Activated CD4-positive, alpha-beta T cell treated with anti-CD3 and anti-CD28 coated beads for 48 hours (primary cell): Measurements from ENCODE around the gene RNF144A.

ENCODE experiments used
- DNase-seq: peaks from one replicate; pipeline ENCODE4 v3.0.0-alpha.2; 2020

Gene RNF144A

DNA sequence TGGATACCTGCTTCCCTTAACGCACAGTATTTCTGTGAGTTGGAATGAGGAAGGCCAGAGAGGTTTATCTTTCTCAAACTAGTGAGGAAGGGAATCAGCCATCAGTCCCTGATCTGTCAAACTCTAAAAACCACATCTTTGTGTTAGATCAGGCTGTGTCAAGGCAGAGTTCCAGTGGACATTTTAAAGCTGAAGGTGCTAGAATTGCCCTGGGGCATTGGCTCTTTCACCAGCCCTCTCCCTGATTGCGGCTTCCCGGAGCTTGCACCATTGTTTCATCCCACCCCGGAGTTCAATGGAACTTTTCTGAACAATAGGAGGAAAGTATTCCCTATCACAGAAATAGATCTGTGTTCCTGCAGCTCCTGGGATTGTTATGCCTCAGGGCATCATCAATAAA lies 110.2 kb downstream of the RNF144A start:
- no peak for DNase-seq

DNA sequence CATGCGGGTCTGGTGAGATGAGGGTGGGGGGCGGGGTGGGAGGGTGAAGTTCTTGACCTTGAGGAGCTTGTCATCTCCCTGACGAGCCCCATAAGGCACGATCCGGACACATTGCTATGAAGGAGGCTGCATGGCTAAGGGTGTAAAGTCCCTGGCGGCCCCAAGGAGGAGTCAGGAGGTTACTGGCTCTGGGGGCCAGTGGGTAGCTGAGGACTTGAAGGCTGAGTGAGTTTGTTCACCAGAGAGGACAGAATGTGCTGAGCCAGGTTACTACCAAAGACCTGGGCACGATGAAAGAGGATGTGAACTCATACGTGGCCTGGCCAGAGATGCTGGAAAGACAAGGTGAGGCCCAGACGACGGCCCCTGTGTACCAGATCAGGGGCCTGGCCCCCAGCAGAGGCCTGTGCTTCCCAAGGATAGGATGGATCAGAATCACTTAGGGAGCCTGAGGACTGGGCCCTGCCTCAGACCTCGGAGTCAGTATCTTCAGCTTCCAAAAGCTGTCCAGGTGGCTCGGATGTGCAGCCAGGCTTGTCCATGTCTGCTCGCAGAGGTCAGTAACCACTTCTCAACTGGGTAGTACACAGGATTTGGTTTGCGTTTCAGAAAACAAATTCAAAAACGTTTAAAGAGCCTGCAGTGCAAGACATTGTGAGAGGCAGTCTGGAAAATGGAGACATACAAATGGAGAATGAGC lies 110.9 kb downstream of the RNF144A start:
- DNase-seq = no peak

DNA sequence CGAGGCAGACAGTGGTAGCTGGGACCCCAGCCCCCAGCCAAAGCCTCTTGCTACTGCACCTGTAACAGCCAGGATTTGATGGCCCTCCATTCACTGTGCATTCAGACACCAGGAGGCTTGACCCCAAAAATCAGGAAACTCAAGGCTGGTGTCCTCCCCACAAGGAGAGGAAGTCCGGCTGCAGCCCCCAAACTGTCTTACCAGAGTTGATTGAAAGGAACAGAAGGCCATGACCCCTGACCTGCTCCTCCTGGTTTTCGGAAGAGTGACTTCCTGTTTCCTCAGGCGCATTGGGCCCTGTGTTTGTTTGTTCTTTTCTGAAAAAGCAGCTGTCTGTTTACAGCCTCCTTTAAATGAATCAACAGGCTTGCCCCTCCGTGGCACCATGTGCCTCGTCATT lies 111.6 kb downstream of the RNF144A start:
- no peak for DNase-seq

DNA sequence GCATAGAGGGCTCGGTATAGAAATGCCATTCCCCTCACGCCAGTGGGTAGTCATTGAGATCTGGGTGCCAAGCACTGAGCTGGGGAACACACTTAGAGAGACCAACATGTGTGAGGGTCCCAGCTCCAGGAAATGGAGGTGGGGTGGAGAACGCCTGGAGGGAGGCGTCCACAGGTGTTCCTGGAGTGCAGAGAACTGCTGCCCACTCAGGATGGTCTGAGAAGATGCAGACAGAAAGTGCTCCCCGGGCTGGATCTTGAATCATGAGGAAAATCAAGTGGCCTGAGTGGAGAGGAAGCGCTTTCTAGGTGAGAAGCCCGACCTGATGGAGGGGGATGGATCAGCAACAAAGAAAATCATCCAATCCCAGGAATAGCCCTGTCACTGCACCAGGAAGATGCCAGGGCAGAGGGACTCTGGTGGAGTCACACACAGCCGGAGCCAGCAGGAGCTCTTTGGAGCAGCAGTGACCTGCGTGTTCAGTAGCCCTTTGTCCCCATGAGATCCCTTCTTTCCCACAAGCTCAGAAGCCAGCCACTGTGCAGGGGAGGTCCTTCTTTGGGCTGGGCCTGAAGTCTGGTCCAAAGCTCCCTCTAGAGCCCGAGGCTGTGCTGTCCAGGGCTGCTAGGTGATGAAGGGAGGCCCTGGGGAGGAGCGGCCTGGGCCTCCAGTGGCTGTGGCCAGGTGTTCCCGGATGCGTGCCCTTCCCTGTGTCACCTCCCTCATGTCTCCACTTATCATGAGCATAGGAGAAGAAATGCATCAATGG lies 112.3 kb downstream of the RNF144A start:
- DNase-seq = no peak

DNA sequence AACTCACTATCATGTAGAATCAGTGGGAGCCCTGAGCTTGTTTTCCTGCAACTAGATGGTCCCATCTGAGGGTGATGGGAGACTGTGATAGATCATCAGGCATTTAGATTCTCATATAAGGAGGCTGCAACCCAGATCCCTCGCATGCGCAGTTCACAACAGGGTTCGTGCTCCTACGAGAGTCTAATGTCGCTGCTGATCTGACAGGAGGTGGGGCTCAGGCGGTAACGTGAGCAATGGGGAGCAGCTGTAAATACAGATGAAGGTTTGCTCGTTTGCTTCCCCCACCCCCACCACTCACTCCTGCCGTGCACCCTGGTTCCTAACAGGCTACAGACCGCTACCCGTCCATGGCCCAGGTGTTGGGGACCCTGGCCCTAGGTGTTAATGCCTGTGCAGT lies 113.6 kb downstream of the RNF144A start:
- DNase-seq = no peak

DNA sequence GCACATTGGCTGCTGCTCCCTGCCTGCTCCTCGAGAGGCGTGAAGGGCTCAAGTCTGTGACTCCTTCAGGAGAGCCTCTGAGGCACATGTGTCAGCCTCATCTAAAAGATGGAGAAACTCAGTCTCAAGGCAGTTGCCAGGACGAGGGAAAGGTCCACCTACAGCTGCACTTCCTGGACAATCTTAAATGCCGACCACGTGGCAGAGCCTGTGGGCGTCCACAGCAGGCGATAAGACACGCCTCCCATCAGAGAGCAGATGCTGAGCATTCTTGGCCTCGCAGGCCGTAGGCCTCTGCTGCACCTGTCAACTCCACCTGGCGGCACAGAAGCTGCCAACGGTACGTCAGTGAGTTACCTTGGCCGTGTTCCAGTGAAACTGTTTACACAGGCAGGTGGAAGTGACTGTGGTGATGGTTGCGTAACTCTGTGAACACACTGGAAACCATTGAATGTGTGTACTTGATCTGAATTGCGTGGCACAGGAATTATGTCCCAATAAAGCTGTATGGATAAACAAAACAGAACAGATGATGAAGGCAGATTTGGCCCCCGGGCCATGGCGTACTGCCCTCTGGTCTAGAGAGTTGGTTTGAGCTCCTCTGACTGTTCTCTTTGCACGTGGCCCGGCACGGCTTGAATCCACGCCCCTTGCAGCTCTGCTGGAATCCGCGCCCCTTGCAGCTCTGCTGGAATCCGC lies 114.5 kb downstream of the RNF144A start:
- DNase-seq = peak; percentile 37

DNA sequence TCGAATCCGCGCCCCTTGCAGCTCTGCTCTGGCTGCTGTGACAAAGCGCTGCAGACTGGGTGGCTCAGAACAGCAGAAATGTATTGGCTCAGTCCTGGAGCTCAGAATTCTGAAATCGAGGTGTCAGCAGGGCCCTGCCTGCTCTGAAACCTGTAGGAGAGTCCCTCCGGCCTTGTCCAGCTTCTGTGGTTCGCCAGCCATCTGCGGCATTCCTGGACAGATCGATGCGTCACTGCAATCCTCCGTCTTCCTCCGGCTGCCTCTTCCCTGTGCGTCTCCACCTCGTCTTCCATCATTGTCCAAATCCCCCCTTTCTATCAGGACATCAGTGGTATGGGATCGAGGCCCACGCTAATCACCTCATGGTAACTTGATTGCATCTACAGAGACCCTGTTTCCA lies 115.2 kb downstream of the RNF144A start:
- DNase-seq = no peak

DNA sequence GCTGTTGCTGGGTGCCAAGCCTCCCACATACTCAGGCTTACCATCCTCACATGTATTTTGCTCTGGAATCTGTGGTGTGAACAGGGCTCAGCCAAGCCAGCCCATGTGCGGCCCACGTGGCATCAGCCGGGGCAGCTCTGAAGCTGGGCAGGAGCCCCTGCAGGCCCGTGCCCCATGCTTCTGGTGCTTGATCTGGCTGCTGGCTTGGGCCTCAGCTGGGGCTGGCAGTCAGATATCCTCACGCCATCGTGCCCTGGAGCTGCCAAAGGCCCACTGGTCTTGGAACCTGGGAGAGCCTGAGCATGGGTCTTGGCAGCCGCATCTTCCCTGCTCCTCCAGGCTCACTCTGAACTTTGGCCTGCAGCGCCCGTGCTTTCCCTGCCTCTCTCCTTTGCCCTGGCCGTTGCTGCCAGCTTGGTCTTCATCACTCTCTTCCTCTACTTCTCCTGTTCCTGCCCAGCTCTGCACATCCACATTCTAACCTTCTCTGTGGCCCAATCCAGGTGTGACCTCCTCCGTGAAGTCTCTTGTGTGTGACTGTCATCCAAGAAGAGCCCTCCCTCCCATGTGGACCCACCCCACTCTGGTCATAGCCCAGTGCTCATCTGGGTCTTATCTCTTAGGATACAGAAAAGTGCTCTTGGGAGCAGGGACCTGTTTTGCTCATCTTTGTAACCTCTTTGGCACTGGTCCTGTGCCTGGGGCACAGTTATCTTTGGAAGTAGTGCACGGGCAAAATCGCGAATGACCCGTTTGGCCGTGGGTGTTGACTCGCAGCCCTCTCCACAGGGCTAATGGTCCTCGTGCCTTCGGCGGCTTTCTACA lies 116.1 kb downstream of the RNF144A start:
- no peak for DNase-seq

DNA sequence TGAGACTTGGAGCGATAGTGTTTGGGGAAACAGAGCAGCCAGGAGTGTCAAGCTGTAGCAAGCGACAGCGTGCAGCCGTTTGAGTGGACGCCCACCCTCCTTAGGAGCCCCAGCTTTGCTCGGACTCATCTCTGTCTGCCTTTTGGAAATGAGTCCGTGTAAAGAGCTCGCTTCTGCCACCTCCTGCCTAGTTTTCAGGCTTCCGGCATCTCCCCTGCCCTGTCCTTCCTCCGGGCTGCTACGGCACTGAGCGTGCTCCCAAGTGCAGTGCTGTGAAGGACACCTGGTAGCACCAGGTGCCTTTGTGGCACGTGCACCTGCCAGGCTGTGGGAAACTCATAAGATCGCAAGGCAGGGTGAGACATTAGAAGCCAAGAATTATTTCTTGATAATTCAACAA lies 117.1 kb downstream of the RNF144A start:
- no peak for DNase-seq

DNA sequence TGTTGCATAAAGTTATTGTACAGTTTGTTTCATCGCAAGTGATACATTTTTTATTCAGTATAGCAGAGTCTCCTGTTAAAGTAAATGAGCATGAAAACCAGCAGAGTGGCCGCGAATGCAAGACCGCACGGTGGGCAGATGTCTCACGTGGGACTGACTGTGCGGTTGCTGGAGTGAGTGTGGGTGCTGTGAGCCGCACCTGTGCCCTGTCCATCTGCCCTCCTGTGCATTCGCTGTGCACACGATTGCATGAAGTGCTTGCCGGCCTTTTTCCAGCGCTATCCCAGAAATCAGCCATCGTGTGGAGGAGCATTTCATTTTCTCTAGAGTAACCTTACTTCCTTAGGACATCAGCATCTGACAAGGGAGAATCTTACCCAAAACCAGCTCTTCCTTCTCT lies 118.7 kb downstream of the RNF144A start:
- no peak for DNase-seq

DNA sequence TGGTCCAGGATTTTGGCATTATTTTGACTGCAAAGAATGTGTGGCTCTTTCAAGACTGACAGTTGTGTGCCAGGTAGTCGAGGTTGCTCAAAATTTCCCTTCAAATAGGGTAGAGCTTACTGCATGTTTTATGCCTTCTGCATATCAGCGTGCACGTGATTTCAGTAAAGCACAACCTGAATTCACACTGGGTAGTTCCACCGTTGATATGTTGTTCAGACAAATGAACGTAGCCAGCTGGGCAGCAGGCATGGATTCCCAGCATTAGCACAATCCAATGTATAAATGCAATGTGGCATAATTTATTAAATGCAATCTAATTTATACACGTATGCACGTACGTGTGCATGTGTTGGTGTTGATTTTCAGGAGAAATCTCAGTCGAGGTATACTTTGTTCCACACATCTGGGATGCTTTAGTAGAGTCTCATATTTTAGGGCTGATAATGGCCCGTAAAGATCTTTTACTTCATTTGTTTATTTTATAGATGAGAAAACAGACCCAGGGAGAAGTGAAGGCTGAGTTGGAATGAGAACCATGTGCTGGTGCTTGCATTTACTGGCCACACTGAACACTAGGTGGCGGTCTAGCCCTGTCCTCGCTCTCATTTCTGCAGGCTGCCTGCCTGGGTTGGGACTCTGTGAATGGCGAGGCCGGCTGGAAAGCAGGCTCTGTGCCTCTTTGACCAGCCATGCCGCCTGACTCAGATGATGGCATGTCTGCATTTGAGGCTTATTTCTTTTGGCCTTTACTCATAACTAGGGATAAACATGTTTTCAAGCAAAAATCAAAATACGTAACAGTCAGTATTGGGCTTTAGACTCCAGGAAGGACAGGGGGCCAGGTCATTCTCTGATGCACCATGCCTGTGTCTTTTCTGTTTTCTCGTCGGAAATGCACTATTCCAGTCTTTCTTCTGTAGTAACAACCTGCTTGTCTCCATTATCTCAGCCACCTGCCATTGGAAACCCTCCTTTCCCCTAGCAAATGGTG lies 120.4 kb downstream of the RNF144A start:
- peak; percentile 66 for DNase-seq

DNA sequence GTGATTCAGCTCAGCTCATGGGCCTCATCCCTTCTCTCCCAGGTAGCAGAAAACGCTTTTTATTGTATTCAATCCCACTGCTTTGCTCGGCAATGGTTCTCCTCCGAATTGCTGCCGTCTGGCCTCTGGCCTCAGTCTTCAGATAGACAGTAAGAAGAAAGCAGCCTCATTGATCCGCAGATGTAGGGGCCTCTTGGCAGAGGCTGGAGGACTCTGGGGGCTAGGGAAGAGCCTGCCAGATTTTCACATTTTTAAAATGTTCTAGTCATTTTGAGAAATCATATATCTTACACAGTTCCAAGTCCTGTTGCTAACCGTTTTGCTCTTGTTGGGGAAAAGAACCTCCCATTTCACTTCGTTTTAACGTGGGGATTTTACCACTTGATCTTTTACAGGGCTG lies 123.3 kb downstream of the RNF144A start:
- DNase-seq = no peak

DNA sequence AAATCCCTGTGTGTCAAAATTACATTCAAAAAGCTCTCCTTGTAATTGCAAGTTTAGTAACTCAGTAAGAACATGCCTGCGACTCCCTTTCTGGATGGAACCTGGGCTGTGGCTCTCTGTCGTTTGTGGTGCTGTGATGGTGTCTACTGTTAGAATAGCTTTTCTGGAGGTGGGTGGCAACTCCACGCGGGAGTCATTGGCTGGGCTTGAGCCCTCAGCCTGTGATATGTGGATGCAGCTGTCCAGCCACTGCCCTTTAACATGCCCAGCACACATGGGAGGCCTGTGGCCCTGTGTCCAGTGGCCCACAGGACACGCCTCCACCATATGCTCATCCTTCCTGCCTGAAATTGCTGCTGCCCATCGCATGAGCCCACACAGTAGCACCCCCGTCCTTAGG lies 124.2 kb downstream of the RNF144A start:
- no peak for DNase-seq

DNA sequence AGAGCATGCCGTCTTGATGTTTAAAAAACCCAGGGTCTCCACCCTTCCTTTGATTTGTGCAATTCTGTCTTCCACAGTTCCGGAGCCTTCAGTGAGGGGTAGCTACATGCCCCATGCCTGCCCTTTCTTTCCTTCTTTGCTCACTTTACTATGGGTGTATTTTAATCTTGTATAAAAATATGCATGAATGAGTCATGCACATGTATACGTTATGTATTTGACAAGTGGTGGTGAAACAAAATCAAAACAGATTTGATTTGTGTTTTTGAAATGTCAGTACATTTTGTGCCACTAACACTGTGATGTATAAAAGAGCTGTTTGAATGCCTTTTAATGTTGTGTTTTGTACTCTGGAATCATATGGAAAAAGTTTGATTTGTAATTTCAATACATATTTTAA lies 126.5 kb downstream of the RNF144A start:
- DNase-seq = no peak

DNA sequence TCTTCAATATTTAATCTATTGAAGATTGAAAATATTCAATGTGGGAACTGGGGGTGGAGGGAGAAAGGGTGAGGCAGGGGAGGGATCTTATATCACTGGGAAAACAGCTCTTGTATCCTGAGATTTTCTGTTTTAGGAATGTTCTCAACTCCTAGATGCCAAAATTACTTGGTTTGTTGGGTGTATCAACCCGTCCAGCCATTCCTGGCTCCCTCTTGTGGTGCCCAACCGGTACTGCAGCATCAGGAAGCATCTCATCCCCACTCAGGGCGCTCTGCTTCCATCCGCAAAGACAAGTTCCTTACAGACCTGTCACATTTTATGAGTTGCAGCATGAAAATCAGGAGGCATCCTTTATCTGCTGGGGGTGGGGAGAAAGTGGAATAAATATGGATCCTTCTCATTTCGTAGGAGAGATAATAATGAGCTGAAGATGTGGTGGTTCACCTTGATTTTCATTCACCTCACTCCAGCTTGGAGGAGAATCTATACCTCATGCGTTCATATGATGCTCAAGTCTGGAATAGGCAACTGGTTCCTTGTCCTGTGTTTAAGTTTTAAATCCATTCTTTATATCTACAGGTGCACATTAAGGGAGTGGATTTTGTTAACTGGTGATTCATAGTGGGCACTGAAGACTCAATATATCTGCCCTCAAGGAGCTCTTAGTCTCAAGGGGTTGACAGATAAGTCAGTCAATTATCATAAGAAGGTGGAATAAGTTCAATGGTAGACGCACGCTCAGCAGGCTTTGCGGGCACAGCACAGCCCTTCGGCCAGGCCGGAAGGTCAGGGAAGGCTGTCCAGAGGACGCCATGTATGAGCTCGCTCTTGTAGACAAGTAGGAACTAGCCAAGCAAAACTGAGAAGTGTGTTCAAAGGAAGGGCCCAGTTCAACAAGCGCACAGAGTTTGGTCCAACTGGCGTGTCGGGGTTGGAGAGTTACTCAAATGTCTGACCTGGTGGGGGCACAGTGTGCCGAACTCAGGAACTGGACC lies 127.3 kb downstream of the RNF144A start:
- DNase-seq = peak; percentile 69

DNA sequence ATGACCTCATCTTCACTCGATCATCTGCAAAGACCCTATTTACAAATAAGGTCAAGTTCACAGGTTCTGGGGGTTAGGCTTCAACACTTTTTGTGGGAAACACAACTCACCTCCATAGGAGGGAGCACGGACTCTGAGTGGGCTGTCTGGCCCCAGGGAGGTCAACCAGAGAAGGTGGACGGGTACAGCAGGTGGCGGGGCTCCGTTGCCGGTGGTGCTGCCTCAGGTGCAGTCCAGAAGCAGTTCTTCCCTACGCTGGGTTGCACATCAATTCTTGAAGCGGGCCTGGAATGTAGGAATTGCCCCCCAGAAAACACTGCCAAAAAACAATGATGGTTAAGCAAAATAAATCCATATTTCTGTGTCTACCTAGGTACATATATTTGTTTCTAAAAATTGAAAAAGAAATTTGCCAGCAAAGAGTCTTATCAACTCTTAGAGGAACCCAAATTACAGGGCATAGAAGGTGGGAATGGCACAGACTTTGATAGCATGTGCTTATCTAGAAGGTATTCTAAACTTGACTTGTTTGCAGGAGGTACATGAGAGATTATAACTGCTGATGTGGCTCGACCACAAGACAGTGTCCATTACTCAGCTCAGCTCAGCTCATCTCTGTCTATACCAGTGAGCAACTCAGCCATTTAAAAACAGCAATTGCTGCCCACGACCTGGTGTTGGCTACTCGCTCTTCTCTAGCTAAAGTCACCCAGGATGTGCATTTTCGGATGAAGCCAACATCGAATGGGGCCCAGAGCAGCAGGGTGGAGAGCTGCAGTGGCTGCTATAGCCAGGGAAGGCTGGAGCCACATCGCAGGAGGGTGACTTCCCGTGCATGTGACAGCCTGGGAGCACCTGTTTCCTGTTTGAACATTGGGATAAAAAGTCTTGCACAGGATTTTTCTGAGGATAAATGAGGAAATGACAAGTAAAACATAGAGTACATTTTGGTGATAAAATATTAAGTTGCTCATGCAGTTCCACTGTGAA lies 128.7 kb downstream of the RNF144A start:
- no peak for DNase-seq

DNA sequence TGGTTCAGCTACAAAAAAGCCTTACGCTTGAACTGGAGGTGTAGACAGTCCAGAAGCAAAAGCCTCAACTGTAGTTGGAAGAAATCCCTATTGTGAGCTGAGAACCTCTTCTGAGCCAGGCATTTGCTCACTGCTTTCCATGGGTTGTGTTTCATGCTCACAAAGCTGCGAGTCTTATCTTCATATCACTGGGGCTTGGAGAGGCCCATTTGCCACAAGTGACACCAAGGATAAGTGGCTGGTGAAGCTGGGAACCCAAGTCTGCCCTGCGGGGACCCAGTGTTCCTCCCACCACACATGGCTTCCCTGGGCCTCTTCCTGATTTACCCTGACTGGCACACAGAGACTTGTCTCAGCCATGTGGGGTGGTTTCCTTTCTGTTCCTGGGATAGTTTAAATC lies 130.4 kb downstream of the RNF144A start:
- DNase-seq = no peak

DNA sequence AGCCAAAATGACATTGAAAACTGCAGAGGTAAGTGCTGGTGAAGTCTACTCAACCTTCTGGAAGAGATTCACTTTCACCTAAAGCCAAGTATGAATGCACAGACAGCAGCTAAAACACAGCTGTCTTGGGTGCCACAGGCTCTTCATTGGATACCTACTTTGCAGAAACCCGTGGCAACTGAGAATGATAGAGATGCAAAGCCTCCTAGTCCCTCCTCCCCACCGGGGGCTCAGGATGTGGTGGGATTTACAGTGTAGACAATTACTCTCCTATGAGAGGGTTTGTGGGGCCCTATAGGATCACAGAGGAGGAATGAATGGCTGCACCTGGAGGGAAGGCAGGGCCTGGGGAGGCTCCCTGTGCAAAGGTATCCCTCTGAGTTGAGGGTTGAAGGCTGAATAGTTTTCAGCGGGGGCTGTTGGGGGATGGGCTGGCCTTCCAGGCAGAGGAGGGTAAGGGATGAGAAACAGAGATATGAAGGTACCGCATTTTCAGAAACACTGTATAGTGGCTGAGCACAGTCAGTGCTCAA lies 131.6 kb downstream of the RNF144A start:
- no peak for DNase-seq

DNA sequence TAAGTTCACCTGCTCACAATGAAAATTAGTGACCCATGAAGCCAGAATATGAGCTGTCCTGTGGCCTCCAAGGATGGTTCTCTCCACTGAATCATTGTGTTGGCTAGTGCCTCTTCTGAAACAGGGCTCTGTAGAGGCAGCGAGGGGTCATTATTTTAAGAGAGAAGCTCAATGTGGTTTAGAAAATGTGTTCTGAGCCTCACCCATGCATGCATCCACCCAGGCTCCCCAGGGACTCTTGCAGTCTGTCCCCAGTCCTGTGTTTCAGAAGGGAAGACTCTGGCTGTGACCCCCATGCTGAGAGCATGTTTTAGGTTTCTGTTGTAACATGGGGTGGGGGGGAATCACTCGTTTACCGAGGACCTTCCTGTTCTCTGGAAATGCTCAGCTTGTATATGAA lies 135.2 kb downstream of the RNF144A start:
- DNase-seq = no peak
